Smooth muscle cell (in vitro differentiated cells): Measurements from ENCODE around the gene HOXD1. TPM values are rescaled to one million over a fixed set of nuclear protein-coding genes. Genes with fewer than 3 reads are reported as not detected.

Source experiments
- DNase-seq: peaks from one replicate; lab custom pipeline; 2025; ENCODE audit not compliant: unreplicated experiment; lab: John Stamatoyannopoulos, UW
- H2AFZ ChIP-seq: fragments of 200-600 bp; sonication (generic); 2 replicates; pipeline ENCODE4 v1.6.0; 2016; ENCODE audit warnings: antibody characterized with exemption, low read depth, mild to moderate bottlenecking
- H3F3A ChIP-seq: fragments of 200-600 bp; sonication (generic); 2 replicates; pipeline ENCODE4 v1.6.0; 2017; ENCODE audit warnings: antibody characterized with exemption, low read depth
- H3K27ac ChIP-seq: fragments of 200-600 bp; sonication (generic); 2 replicates; pipeline ENCODE4 v1.5.1; 2016; ENCODE audit warnings: low read depth, mild to moderate bottlenecking
- H3K27me3 ChIP-seq: fragments of 200-600 bp; sonication (generic); 2 replicates; pipeline ENCODE4 v1.6.1; 2016; ENCODE audit warnings: low read depth, mild to moderate bottlenecking
- H3K36me3 ChIP-seq: fragments of 200-600 bp; sonication (generic); 2 replicates; pipeline ENCODE4 v1.5.1; 2016; ENCODE audit warnings: low read depth
- H3K4me1 ChIP-seq: fragments of 200-600 bp; sonication (generic); 2 replicates; pipeline ENCODE4 v1.5.1; 2016; ENCODE audit warnings: low read depth
- H3K4me2 ChIP-seq: fragments of 200-600 bp; sonication (generic); 2 replicates; pipeline ENCODE4 v1.6.0; 2016; ENCODE audit warnings: mild to moderate bottlenecking
- H3K4me3 ChIP-seq: fragments of 200-600 bp; sonication (generic); 2 replicates; pipeline ENCODE4 v1.5.1; 2016; ENCODE audit warnings: mild to moderate bottlenecking
- H3K79me2 ChIP-seq: fragments of 200-600 bp; sonication (generic); 2 replicates; pipeline ENCODE4 v1.6.0; 2016; ENCODE audit warnings: low read depth, mild to moderate bottlenecking
- H3K9ac ChIP-seq: fragments of 200-600 bp; sonication (generic); 2 replicates; pipeline ENCODE4 v1.6.0; 2016; ENCODE audit warnings: low read depth
- H3K9me3 ChIP-seq: fragments of 200-600 bp; sonication (generic); replicated peaks from 2 replicates; pipeline ENCODE4 v1.5.1; 2016; ENCODE audit warnings: low read depth
- H4K20me1 ChIP-seq: fragments of 200-600 bp; sonication (generic); 2 replicates; pipeline ENCODE4 v1.6.0; 2016; ENCODE audit warnings: low read depth
- WGBS: methylation state at CpG from one replicate; pipeline ENCODE4 v1.1.7; 2016; ENCODE audit warnings: low lambda C conversion rate; 5-methylcytosine and 5-hydroxymethylcytosine counted together
- polyA plus RNA-seq: library from polyadenylated mRNA; unstranded; fragments of >200 nt; fragmentation: Nextera tagmentation; extraction: Ambion mirVana; gene quantifications from 2 replicates; pipeline ENCODE4 v1.2.1, GENCODE V29; 2016
- total RNA-seq: library from RNA; depleted of rRNA; stranded (reverse); fragments of >200 nt; gene quantifications from 2 replicates; pipeline ENCODE4 v1.2.3, GENCODE V29; 2014
- TF ChIP-seq, protein P1 (sequence below): fragments of 200-600 bp; sonication (generic); IDR thresholded peaks from 2 replicates; pipeline ENCODE4 v1.5.1; 2017; ENCODE audit warnings: borderline replicate concordance, mild to moderate bottlenecking, antibody characterized with exemption; ENCODE audit not compliant: insufficient read depth, poor library complexity, severe bottlenecking

HOXD1 gene
- total and polyA plus RNA-seq, 2 experiments from 2014 or later, result not detected

- no peak overlapping the region for H2AFZ ChIP-seq
- H3K9me3 ChIP-seq, result no peaks in the 10 kb centered on the region
- no peaks in the 10 kb centered on the region for H3F3A ChIP-seq
- H3K4me3 ChIP-seq, result no peak overlapping the region
- DNase-seq, result no peak
- no peaks in the 10 kb centered on the region for H3K79me2 ChIP-seq
- peaks cover 100% of the 10 kb centered on the region for H3K27me3 ChIP-seq
- H4K20me1 ChIP-seq, result no peaks in the 10 kb centered on the region
- H3K4me2 ChIP-seq, result no peak overlapping the region
- H3K9ac ChIP-seq, result no peak overlapping the region
- no peaks in the 10 kb centered on the region for H3K4me1 ChIP-seq
- 60% methylated on average over 6 of the region's 6 CpGs for WGBS
- H3K27ac ChIP-seq, result no peak overlapping the region
- no peaks in the 10 kb centered on the region for H3K36me3 ChIP-seq
- TF ChIP-seq, protein P1, sequence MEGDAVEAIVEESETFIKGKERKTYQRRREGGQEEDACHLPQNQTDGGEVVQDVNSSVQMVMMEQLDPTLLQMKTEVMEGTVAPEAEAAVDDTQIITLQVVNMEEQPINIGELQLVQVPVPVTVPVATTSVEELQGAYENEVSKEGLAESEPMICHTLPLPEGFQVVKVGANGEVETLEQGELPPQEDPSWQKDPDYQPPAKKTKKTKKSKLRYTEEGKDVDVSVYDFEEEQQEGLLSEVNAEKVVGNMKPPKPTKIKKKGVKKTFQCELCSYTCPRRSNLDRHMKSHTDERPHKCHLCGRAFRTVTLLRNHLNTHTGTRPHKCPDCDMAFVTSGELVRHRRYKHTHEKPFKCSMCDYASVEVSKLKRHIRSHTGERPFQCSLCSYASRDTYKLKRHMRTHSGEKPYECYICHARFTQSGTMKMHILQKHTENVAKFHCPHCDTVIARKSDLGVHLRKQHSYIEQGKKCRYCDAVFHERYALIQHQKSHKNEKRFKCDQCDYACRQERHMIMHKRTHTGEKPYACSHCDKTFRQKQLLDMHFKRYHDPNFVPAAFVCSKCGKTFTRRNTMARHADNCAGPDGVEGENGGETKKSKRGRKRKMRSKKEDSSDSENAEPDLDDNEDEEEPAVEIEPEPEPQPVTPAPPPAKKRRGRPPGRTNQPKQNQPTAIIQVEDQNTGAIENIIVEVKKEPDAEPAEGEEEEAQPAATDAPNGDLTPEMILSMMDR, result no peak
These were observed 42.4 kb upstream of the HOXD1 start for GRCh38 chr2:176146101-176146500.

- peaks cover 100% of the 10 kb centered on the region for H3K27me3 ChIP-seq
- no peaks in the 10 kb centered on the region for H3K79me2 ChIP-seq
- H3K9me3 ChIP-seq, result no peaks in the 10 kb centered on the region
- no peak for DNase-seq
- H4K20me1 ChIP-seq, result no peaks in the 10 kb centered on the region
- no peak overlapping the region for H3K4me2 ChIP-seq
- H3K27ac ChIP-seq, result no peak overlapping the region
- no peak overlapping the region for H3K9ac ChIP-seq
- no peaks in the 10 kb centered on the region for H3F3A ChIP-seq
- H3K4me1 ChIP-seq, result no peaks in the 10 kb centered on the region
- H2AFZ ChIP-seq, result no peak overlapping the region
- H3K4me3 ChIP-seq, result no peak overlapping the region
- TF ChIP-seq, protein P1, result no peak
- H3K36me3 ChIP-seq, result no peaks in the 10 kb centered on the region
These were observed 41.8 kb upstream of the HOXD1 start for GRCh38 chr2:176146645-176147044.

DNA sequence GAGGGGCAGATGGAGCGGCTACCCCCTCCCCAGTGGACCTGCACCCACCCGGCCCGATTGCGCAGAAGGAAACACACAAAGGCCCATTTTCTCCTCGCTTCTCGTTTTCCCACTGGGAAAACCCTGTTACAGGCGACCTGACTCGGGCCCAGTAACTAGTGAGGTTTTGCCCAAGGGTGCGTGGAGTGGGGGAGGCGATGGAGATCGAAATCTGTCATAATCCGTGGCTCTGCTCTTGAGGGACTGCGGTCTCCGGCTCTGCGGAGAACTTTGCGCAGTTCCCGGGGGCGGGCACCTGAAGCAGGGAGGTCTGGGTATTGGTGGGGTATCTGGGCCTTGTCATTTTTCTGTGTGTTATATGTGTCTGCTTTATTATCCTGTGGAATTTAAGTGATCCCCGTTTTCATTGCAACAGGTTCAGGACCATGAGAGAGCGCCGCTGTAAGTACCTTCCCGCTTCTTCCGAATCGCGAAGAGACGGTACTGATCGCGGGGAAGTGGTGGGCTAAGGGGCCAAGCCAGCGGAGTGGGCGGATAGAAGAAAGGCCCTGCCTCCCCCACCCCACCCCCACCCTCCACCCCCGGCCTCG lies 41.2 kb upstream of the HOXD1 start:
- H3K4me2 ChIP-seq, result no peak overlapping the region
- TF ChIP-seq, protein P1, result no peak
- 21% methylated on average over 31 of the region's 32 CpGs for WGBS
- no peak for DNase-seq
- no peaks in the 10 kb centered on the region for H3K9me3 ChIP-seq
- H3K4me1 ChIP-seq, result no peaks in the 10 kb centered on the region
- no peaks in the 10 kb centered on the region for H4K20me1 ChIP-seq
- H3K9ac ChIP-seq, result no peak overlapping the region
- H3K27ac ChIP-seq, result no peak overlapping the region
- no peaks in the 10 kb centered on the region for H3K79me2 ChIP-seq
- H2AFZ ChIP-seq, result no peak overlapping the region
- H3K27me3 ChIP-seq, result peaks cover 100% of the 10 kb centered on the region
- no peak overlapping the region for H3K4me3 ChIP-seq
- no peaks in the 10 kb centered on the region for H3F3A ChIP-seq
- no peaks in the 10 kb centered on the region for H3K36me3 ChIP-seq

- TF ChIP-seq, protein P1, result no peak
- WGBS, result 8% methylated on average over 28 of the region's 31 CpGs
- H3K79me2 ChIP-seq, result no peaks in the 10 kb centered on the region
- no peak overlapping the region for H3K4me3 ChIP-seq
- H3K27ac ChIP-seq, result no peak overlapping the region
- H3F3A ChIP-seq, result no peaks in the 10 kb centered on the region
- H3K4me2 ChIP-seq, result no peak overlapping the region
- no peak overlapping the region for H2AFZ ChIP-seq
- H3K9ac ChIP-seq, result no peak overlapping the region
- peaks cover 100% of the 10 kb centered on the region for H3K27me3 ChIP-seq
- no peaks in the 10 kb centered on the region for H3K36me3 ChIP-seq
- H3K4me1 ChIP-seq, result no peaks in the 10 kb centered on the region
- DNase-seq, result no peak
- no peaks in the 10 kb centered on the region for H3K9me3 ChIP-seq
- no peaks in the 10 kb centered on the region for H4K20me1 ChIP-seq
These were observed 40.5 kb upstream of the HOXD1 start for GRCh38 chr2:176147800-176148496.
